ENCODE results near the gene PDLIM4.

Gene PDLIM4

DNA sequence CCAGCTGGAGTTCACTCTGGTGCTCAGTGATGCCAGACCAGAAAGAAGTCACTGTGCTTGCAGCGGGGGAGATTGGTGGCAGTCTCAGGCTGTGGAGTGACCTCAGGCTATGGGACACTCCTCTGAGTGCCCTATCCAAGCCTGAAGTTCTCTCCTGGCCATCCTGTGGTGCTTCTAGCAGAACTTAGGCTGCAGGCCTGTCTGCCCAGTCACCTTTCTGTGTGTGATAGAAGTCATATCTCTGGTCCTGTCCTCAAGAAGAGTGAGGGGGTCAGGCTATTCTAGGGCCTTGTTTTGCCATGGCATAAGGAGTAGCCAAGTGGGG, 9.3 kb downstream of the PDLIM4 start:
- no peak for DNase-seq (ENCODE audit: low read depth in 3 of 3, low spot score in 1 of 3)

DNA sequence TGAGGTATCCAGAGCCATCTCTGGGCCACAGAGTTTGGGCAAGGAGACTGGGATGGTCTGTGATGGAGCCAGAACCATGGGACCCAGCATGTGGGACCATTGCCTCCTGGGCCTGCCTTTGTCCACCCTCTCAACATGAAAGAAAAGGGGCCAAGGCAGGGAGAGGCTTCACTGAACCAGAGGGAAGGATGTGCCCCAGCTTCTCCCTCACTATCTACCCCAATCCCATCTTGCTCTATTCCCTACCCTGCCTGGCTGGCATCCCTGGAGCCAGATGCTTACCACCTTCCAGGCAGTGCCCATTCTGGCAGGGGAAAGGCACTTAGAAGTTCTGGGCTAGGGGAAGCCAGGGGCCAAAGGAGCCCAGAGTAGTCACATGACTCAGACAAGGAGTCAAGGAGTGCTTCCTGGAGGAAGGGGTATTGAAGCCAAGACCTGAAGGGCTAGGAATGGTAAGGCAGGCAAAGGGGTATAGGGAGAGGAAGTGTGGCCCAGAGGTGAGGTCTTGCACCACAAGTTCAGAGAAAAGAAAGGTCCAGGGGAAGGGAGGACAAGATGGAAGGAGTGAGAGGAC, 9.8 kb downstream of the PDLIM4 start:
- no peak for DNase-seq (ENCODE audit: low read depth in 3 of 3, low spot score in 1 of 3)

DNA sequence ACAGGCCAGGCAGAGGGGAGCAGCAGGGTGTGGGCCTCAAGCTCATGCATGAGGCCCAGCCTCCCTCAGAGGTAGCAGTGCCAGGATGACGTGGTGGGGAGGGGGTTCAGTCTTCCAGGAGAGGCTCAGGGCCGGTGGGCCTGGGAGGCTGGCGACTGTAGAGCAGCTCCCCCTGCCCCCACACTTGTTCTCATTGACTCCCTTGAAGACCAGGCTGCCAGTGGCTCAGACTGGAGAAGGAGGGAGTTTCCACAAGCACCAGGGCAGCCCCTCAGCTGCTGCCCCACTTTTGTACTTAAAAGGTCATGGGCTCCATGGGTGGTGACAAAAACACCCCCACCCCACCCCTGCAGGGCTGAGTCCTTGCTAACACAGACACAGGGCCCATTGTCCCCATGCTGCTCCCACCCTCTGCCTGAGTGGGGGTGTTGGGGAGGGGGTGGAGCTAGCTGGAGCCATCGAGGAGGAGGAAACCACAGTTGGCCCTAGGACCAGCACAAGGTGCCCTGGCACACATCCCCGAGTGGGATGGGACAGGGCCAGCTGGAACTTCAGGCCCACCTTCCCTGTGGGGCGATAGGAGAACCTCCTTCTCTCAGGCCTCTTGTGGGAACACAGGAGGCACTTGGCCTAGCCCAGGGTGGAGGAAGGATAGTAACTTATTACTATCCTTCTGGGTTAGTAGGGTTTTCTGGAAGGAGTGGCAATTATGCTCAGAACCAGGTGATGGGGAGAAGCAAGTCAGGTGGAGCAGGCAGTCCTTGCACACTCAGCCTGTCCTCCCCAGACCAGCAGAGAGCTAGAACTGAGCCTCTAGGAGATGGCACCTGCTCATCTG, 10.7 kb downstream of the PDLIM4 start:
- no peak for DNase-seq (ENCODE audit: low read depth in 3 of 3, low spot score in 1 of 3)

DNA sequence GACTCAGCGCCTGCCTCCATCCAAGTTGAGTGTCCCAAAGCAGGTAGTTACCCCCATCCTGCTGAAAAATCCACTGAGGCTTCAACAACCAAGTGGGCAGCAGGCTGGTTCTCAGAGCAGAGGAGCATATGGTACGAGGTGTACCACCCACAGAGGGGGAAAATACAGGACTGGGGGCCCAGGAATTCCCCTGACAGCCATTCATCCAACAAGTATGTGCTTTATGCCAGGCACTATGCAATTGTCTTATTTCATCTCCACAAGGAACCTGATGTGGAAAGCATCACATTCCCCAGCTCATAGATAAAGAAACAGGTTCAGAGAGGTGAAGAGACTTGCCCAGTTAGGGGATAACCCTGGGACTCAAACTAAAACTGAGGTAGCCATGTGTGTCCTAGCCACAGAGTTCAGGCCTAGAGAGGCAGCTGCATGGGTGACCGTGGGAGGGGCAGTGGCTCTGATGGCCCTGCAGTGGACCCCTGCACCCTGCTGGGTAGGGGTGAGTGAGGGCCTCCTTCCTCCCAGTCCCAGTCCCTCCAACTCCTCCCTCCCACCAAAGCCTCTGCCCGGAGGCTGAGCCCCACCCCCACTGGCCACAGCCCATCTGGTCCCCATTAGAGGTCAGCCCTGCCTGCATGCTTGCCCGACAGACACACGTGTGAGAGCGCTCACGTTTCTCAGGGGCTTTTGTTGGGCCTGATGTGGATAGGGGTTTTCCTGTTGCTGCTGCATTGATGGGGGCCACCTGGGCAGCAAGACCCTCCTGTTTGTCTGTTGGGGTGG, 11.5 kb downstream of the PDLIM4 start:
- DNase-seq (ENCODE audit: low read depth in 3 of 3, low spot score in 1 of 3), result no peak

DNA sequence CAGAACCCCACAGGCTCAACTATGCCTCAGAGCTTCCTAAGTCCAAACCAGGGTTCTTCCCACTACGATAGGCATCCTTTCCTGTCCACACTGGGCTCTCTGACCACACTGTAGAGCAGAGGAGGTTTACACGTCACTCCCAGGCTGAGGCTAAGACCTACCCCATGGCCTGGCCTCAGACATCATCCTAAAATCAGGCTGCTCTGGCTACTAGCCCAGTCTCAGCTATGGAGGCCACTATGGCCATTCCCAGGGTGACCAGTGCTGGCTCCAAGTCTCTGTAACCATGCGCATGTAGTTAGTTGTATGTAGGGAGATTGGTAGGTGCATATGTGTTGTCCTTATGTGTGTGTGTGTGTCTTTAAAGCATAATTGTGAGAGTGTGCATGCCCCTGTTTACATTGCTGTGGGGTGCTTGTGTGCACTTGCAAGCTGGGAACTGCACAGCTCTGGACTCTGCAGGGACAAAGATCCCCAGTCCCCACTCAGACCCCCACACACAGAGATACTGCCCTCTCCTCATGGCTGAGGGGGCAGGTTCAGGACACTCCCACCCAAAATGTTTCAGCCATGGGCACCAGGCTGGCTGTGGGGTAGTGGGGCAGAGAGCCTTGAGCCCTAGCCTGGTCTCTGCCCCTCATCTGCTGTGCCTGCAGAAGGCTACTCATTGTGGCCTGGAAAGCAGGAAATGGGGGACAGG, 12.3 kb downstream of the PDLIM4 start:
- DNase-seq (ENCODE audit: low read depth in 3 of 3, low spot score in 1 of 3), result no peak

DNA sequence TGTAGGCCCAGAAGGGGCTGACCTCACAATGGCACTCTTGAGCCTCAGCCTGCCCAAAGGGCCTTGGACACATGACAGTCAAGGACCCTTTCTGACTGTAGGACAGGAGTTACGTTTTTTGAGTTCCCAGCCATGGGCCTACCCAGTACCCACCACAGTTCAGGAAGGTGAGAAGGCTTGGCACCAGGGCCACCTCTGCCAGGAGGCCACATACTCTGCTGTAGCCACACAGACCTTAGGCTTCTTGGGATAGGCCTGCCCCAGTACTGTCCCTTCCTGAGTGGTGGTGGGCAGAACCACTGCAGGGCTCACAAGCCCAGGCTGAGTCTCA, 12.8 kb downstream of the PDLIM4 start:
- DNase-seq (ENCODE audit: low read depth in 3 of 3, low spot score in 1 of 3), result no peak

DNA sequence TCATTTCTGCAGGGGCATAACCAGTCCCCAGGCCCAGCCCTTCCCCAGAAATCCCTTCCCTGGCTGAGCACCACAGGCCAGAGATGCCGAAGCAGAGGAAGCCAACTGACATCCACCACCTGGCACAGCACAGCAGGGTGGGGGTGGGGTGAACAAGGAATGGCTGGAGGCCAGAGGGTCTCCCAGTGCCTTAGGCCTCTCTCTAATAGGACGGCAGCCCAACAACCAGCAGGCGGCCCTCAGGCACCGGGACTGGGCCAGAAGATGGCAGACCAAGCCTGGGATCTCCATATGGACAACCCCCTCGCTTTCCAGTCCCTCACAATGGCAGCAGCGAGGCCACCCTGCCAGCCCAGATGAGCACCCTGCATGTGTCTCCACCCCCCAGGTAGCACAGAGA, 13.2 kb downstream of the PDLIM4 start:
- DNase-seq (ENCODE audit: low read depth in 3 of 3, low spot score in 1 of 3), result no peak

DNA sequence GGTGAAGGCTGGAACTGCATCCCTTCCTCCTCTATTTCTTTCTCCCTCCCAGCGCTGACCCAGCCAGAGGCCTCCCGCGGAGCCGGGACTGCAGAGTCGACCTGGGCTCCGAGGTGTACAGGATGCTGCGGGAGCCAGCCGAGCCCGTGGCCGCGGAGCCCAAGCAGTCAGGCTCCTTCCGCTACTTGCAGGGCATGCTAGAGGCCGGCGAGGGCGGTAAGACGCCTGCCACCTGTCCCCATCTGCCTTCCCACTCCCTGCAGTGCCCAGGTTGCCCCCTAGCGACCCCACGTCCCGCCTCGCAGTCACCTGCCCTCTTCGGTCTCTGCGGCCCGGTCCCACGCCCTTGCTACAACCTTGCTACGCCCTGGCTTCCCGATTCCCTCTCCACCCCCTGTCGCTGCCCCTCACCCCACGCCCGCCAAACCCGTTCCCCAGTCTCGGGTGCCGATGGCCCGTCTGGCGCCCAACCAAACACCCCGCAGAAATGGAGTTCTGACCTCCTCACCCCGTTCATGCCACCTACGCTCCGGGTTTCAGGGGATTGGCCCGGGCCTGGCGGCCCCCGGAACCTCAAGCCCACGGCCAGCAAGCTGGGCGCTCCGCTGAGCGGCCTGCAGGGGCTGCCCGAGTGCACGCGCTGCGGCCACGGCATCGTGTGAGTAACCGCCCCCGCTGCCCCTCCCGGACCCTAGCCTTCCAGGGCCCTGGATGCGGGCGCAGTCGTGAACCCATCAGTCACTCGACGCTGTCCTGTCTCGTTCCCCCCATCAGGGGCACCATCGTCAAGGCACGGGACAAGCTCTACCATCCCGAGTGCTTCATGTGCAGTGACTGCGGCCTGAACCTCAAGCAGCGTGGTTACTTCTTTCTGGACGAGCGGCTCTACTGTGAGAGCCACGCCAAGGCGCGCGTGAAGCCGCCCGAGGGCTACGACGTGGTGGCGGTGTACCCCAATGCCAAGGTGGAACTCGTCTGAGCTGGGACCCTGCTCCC, 14.1 kb downstream of the PDLIM4 start:
- no peak for DNase-seq (ENCODE audit: low read depth in 3 of 3, low spot score in 1 of 3)

DNA sequence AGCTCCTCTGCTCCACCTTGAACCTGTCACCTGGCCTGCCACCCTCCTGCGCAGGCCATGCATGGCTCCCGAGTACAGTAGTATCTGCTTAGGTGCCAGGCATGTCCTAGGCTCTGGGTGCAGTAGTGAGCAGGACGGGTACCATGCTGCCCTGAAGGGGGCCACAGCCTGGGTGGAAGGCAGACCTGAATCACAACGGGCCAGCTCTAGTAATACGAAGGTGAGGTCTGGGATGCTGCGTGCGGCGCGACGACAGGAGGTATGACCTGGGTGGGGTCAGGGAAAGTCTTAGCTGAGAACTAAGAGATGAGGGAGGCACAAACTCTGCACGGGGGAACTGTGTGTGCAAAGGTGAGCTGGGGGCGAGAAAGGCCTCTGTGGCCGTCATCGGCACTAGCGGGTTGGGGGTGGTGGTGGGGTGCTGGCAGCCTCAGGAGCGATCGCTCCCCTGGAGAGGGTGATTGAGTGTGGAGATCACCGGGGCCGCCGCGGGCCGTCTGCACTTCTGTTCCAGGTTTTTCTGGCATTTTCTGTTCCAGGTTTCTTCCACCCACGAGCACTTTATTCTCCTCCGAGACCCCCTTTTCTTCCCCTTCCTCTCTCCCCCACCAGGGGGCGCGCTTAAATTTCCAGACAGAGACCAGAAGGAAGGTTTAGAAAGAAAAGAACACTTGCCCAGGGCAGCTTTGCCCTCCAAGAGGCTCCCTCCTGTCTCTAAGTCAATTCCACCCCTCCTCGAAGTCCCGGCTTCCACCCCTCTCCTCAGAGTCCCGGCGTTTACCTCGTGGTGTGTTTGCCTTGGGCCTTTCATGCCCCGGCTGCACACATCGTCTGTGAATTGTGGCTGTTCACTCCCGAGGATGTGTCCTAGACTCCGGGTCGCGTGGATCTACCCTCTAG, 15.1 kb downstream of the PDLIM4 start:
- peak; percentile 22 to 63 (median 47) for DNase-seq (ENCODE audit: low read depth in 3 of 3, low spot score in 1 of 3)

DNA sequence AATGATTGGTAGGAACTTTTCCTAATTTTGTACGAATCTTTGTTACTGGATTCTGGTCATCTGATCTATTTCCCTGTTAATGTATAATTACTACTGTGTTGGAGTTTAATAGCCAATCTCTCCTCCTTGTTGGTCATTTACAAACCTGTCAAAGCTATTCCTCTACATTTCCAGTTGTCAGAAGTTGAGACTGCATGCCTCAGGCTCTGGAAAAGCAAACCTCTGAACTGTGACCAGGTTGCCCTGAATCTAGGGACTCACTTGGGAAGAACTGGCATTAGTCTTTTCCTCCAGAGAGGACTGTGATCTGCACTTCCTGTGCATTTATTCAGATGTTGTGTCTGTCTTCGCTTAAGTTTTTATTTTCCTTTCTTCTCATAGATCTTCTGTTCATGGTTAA, 16.1 kb downstream of the PDLIM4 start:
- DNase-seq (ENCODE audit: low read depth in 3 of 3, low spot score in 1 of 3), result no peak

DNA sequence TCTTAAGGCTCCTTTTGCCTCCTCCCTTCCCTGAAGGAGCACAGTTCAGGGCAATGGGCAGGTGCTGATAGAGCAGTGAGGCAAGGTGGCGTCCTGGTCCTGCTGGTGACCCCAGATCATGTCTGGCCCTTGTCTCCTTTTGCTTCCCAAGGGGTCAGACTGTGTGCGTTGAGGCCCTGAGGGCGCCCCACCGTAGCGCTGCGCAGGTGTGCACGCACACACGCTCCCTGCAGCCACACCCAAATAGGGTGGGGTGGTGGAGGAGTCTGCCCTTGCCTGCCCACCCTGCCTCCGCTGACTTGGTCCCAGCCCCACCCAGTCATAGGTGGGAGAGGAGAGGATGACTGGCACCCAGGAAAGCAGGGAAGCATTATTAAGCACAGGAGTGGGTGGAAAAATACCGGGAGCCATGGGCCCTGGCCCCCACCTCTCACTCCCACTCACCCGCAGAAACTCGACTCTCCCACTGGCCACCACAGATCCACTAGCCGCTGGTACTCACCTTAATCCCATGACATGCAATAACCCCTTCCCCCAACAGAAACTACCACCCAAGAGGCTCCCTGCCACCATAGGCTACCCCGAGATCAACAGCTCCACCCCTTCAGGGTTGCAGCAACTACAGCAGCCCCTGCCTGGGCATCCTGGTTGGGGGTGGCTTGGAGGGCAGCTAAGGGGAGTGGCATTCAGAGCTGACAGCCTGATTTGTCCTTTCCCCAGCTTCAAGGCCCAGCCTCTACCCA, 16.7 kb downstream of the PDLIM4 start:
- no peak for DNase-seq (ENCODE audit: low read depth in 3 of 3, low spot score in 1 of 3)

DNA sequence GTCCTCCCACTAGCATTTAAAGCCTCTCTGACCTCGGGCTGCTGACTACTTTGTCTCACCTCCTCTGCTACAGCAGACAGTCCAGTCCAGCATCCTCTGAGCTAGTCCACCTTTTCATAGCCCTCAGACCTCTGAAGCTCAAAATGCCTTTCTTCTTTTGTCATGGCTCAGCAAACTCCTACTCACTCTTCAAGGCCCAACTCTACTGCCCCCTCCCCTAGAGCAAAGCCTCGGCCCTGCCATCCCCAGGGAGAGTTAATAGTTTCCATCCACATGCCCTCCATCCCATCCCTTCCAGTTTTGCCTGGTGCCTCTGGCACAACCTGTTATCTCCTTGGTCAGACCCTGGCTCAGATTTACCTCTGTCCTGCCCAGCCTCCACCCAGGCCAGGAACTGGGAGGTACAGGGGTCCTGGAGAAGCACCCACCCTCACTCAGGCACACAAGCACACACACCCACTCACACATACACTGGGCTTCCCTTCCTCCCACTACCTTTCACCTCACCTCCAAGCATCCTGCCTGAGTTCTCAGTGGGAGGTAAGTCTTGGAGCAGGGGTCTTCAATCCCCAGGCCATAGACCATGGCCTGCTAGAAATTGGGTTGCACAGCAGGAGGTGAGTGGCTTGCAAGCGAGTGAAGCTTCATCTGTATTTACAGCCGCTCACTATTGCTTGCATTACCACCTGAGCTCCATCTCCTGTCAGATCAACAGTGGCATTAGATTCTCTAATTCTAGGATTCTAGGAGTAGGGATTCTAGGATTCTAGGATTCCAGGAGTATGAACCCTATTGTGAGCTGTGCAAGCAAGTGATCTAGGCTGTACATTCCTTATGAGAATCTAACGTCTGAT, 18.1 kb downstream of the PDLIM4 start:
- DNase-seq (ENCODE audit: low read depth in 3 of 3, low spot score in 1 of 3), result no peak

DNA sequence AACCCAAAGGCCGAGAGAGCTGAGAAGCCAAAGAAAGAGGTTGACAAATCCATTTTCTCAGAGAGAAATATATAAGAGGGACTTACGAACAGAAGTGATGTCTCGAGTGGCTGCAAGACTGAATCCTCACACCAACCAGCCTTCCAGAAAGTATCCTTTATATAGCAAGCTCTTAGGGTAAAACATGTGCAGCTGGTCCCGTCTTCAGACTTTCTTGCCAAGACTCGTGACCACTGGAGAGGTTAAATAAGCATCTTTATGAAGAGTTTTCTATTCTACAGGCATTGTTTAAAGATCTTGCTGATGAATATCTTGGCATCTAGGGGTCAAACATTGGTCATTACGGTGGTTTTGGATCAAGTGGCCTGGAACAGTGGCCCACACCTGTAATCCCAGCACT, 19.8 kb downstream of the PDLIM4 start:
- DNase-seq (ENCODE audit: low read depth in 3 of 3, low spot score in 1 of 3), result no peak

DNA sequence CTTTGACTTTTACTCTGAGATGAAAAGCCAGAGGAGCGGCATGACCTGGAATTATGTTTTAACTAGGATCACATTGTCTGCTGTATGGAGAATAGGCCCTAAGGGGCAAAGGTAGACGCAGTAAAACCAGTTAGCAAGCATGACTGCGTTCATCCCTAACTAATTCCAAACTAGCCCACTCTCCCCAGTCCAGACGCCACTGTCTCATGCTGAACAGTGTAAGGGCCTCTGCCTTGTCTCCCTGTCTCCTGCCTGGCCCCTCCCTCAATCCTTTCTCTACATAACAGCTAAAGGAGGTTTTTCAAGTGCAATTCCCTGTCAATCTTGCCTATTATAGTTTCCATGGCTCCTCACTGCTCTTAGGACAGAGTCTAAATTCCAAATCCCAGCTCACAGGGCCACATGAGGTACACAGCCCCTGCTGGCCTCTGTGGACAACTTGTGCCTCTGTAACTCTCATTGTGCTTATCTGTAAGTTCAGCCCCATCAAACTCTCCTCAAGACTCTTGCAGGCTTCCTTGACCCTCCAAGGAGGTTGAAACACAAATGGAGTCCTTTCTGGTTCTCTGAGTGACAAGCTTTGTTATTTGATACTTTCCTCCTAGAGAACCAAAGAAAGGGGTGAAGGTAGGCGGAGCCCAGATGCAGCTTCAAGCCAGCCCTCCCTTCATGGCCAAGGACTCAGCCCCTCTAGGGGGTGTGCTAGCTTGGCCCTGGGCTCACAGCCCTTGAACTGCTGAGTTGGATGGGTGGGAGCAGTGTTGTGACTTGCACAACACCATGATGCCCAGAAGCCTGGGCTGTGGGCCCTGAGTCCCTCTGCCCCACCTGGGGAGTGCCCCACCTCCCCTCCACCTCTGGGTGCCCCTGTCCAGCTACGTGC, 20.7 kb downstream of the PDLIM4 start:
- DNase-seq (ENCODE audit: low read depth in 3 of 3, low spot score in 1 of 3), result no peak

DNA sequence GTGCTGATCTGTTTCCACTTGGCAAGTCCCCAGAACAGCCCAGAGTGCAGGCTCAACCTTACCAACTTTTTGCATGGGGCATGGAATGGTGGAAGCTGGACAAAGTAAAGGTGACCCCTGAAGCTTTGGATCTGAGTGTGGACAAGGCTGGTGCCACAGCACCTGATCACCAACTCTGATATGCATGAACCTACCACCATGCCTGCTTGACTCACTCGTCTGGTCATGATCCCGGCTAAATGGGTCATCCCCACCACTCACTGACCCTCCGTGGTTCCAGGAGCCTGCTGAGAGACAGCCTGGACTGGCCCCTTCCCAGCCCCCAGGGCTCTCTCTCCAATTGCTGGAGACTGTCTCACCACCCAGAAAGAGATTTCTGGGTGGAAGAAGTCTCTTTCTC, 22.3 kb downstream of the PDLIM4 start:
- no peak for DNase-seq (ENCODE audit: low read depth in 3 of 3, low spot score in 1 of 3)

DNA sequence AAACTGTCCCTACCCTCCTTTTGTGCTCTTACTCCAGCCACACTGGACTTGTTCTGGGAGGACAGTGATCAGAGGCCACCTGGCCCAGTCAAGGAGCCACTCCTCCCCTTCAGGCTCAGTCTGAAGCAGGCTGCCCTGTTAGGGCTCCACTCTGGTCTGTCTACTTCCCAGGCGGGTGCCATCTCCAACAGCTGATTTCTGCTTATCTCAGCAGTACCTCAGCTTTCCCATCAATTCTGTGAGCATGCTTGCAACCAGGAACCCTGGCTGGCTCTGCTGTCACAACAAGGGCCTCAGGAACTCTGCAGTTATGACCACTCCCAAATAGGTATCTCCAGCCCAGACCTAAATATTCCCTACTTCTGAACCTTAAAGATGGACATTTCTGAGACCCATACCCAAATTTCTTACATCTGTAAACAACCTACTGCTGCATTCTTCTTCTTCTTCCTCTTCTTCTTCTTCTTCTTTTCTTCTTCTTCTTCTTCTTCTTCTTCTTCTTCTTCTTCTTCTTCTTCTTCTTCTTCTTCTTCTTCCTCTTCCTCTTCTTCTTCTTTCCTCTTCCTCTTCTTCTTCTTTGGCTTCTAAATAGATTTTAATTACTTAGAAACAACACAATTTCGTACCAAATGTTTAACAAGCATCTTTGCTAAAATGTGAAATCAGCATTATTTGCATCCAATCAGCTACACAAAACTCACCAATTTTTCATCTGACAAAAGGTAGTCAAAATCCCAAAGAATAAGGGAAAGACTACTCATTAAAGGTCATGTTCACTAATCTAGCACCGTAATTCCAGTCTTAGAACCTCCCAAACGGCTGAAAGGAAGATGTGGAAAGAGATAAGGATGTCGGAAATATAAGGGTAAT, 23.1 kb downstream of the PDLIM4 start:
- no peak for DNase-seq (ENCODE audit: low read depth in 3 of 3, low spot score in 1 of 3)

Measured in stimulated activated CD4-positive, alpha-beta T cell treated with anti-CD3 and anti-CD28 coated beads, TNF-alpha, amount 100 ng/mL, for 1 hour (primary cell).